ENCODE results near the gene ZBTB20. TPM values are rescaled to one million over a fixed set of nuclear protein-coding genes. Genes with fewer than 3 reads are reported as not detected.

ZBTB20 gene
- total RNA-seq, 1 experiment from 2014 or later = 3.7 TPM

GRCh38 chr3:114714237-114714636 lies 432.9 kb downstream of the ZBTB20 start:
- H3K4me2 ChIP-seq (ENCODE audit: low read length) = no peak overlapping the region
- intact Hi-C loops (cut with micrococcal nuclease) = no loop called here
- H3K79me2 ChIP-seq (ENCODE audit: low read length) = no peaks in the 10 kb centered on the region
- H3K36me3 ChIP-seq (ENCODE audit: low read depth, low read length) = no peaks in the 10 kb centered on the region
- H3K4me3 ChIP-seq (ENCODE audit: low read length) = no peak overlapping the region
- H3F3A ChIP-seq (ENCODE audit: low read length, unreplicated experiment) = no peaks in the 10 kb centered on the region
- no peaks in the 10 kb centered on the region for H3K9me3 ChIP-seq (ENCODE audit: low read length)
- no peaks in the 10 kb centered on the region for H3K9me2 ChIP-seq (replicated peaks; ENCODE audit: low read length)
- no peak for DNase-seq
- no peak overlapping the region for H3K9ac ChIP-seq (ENCODE audit: low read length)
- ATAC-seq = no peak
- ChIA-PET CTCF (interaction anchor here (0.6 kb wide), 1 partner anchor 25 kb away, joined by 3 read pairs; no protein-coding TSS in a partner anchor), POLR2A (ENCODE audit: unreplicated experiment) (no interaction called here)
- TF ChIP-seq EZH2phosphoT487 (IDR thresholded peaks at IDR 0.05; ENCODE audit: borderline replicate concordance, low read length) (no peak), EZH2 (IDR thresholded peaks at IDR 0.05; ENCODE audit: low read length, unreplicated experiment) (no peak), CTCF (conservative IDR thresholded peaks at IDR 0.05; ENCODE audit: low read depth, low read length) (no peak)
- H3K4me1 ChIP-seq (ENCODE audit: insufficient read depth, low read length) = no peaks in the 10 kb centered on the region
- H2AFZ ChIP-seq (ENCODE audit: low read length) = no peak overlapping the region
- no TSS peak for BruUV-seq (replicated peaks)
- no peak overlapping the region for H3K27ac ChIP-seq (ENCODE audit: low read length)
- H3K27me3 ChIP-seq (ENCODE audit: low read length) = no peaks in the 10 kb centered on the region
- no peaks in the 10 kb centered on the region for H4K20me1 ChIP-seq (ENCODE audit: low read length)

- TF ChIP-seq CTCF (conservative IDR thresholded peaks at IDR 0.05; ENCODE audit: low read depth, low read length) (no peak), EZH2phosphoT487 (IDR thresholded peaks at IDR 0.05; ENCODE audit: borderline replicate concordance, low read length) (no peak), EZH2 (IDR thresholded peaks at IDR 0.05; ENCODE audit: low read length, unreplicated experiment) (no peak)
- no peak overlapping the region for H3K27ac ChIP-seq (ENCODE audit: low read length)
- H3K9ac ChIP-seq (ENCODE audit: low read length) = no peak overlapping the region
- H3K4me1 ChIP-seq (ENCODE audit: insufficient read depth, low read length) = no peaks in the 10 kb centered on the region
- no peak overlapping the region for H2AFZ ChIP-seq (ENCODE audit: low read length)
- no peaks in the 10 kb centered on the region for H3K27me3 ChIP-seq (ENCODE audit: low read length)
- no peaks in the 10 kb centered on the region for H3K9me2 ChIP-seq (replicated peaks; ENCODE audit: low read length)
- H4K20me1 ChIP-seq (ENCODE audit: low read length) = no peaks in the 10 kb centered on the region
- DNase-seq (no peak), ATAC-seq (no peak)
- no peaks in the 10 kb centered on the region for H3K9me3 ChIP-seq (ENCODE audit: low read length)
- H3K36me3 ChIP-seq (ENCODE audit: low read depth, low read length) = no peaks in the 10 kb centered on the region
- no peaks in the 10 kb centered on the region for H3F3A ChIP-seq (ENCODE audit: low read length, unreplicated experiment)
- H3K4me3 ChIP-seq (ENCODE audit: low read length) = no peak overlapping the region
- H3K79me2 ChIP-seq (ENCODE audit: low read length) = no peaks in the 10 kb centered on the region
- no peak overlapping the region for H3K4me2 ChIP-seq (ENCODE audit: low read length)
- ChIA-PET CTCF (no interaction called here), POLR2A (ENCODE audit: unreplicated experiment) (no interaction called here)
- no TSS peak for BruUV-seq (replicated peaks)
- intact Hi-C loops (cut with micrococcal nuclease) = no loop called here
These were observed 434.2 kb downstream of the ZBTB20 start for GRCh38 chr3:114712728-114713492.

- Histone ChIP-seq H3F3A (ENCODE audit: low read length, unreplicated experiment) (no peaks in the 10 kb centered on the region), H3K9me3 (ENCODE audit: low read length) (no peaks in the 10 kb centered on the region), H3K4me2 (ENCODE audit: low read length) (no peak overlapping the region), H2AFZ (ENCODE audit: low read length) (no peak overlapping the region), H3K4me1 (ENCODE audit: insufficient read depth, low read length) (peaks cover 8% of the 10 kb centered on the region; the same call in 1 of the 2 replicates), H3K4me3 (ENCODE audit: low read length) (no peak overlapping the region), H3K36me3 (ENCODE audit: low read depth, low read length) (no peaks in the 10 kb centered on the region), H3K9me2 (replicated peaks; ENCODE audit: low read length) (no peaks in the 10 kb centered on the region), H3K27me3 (ENCODE audit: low read length) (no peaks in the 10 kb centered on the region), H3K79me2 (ENCODE audit: low read length) (no peaks in the 10 kb centered on the region), H4K20me1 (ENCODE audit: low read length) (no peaks in the 10 kb centered on the region), H3K27ac (ENCODE audit: low read length) (no peak overlapping the region), H3K9ac (ENCODE audit: low read length) (no peak overlapping the region)
- DNase-seq (no peak), ATAC-seq (no peak)
- ChIA-PET CTCF (no interaction called here), POLR2A (ENCODE audit: unreplicated experiment) (no interaction called here)
- BruUV-seq (replicated peaks) = no TSS peak
- TF ChIP-seq CTCF (conservative IDR thresholded peaks at IDR 0.05; ENCODE audit: low read depth, low read length) (no peak), EZH2phosphoT487 (IDR thresholded peaks at IDR 0.05; ENCODE audit: borderline replicate concordance, low read length) (no peak), EZH2 (IDR thresholded peaks at IDR 0.05; ENCODE audit: low read length, unreplicated experiment) (no peak)
- intact Hi-C loops (cut with micrococcal nuclease) = no loop called here
These were observed 435.7 kb downstream of the ZBTB20 start for GRCh38 chr3:114711321-114711886.

Measured in PC-3 (cell line).